SJCRH30 (cell line): ENCODE data around the gene APBB1. TPM values are rescaled to one million over a fixed set of nuclear protein-coding genes. Genes with fewer than 3 reads are reported as not detected.

ENCODE experiments used
- DNase-seq, 2 experiments: peaks; one replicate each; pipeline ENCODE4 v3.0.0-alpha.2; 2015 to 2020
- H3K27ac ChIP-seq: fragments of 250-450 bp; sonication (Bioruptor Pico); 2 replicates; pipeline ENCODE4 v1.5.1; 2020; ENCODE audit warnings: mild to moderate bottlenecking, moderate library complexity
- H3K27me3 ChIP-seq: fragments of 250-450 bp; sonication (Bioruptor Pico); 2 replicates; pipeline ENCODE4 v1.5.1; 2020; ENCODE audit warnings: mild to moderate bottlenecking, moderate library complexity
- H3K36me3 ChIP-seq: fragments of 250-450 bp; sonication (Bioruptor Pico); 2 replicates; pipeline ENCODE4 v1.5.1; 2020; ENCODE audit warnings: mild to moderate bottlenecking, moderate library complexity
- H3K4me1 ChIP-seq: fragments of 250-450 bp; sonication (Bioruptor Pico); 2 replicates; pipeline ENCODE4 v1.5.1; 2020; ENCODE audit warnings: mild to moderate bottlenecking, moderate library complexity
- H3K4me3 ChIP-seq: fragments of 250-450 bp; sonication (Bioruptor Pico); 2 replicates; pipeline ENCODE4 v1.5.1; 2020; ENCODE audit warnings: mild to moderate bottlenecking, moderate library complexity
- H3K9me3 ChIP-seq: fragments of 250-450 bp; sonication (Bioruptor Pico); replicated peaks from 2 replicates; pipeline ENCODE4 v1.5.1; 2020; ENCODE audit warnings: mild to moderate bottlenecking, moderate library complexity
- total RNA-seq: library from RNA; depleted of rRNA; stranded (reverse); fragments of >200 nt; shearing (Covaris generic); gene quantifications from 2 replicates; pipeline ENCODE4 v1.2.3, GENCODE V29; 2014; rRNA removed

The APBB1 gene
- total RNA-seq, 1 experiment from 2014 or later, result 19.6 TPM

- H3K36me3 ChIP-seq, result no peaks in the 10 kb centered on the region
- H3K27ac ChIP-seq, result no peak overlapping the region
- peak; percentile 68 to 72 for DNase-seq
- H3K27me3 ChIP-seq, result no peaks in the 10 kb centered on the region
- H3K9me3 ChIP-seq, result no peaks in the 10 kb centered on the region
- H3K4me3 ChIP-seq, result no peak overlapping the region
- H3K4me1 ChIP-seq, result peaks cover 26% of the 10 kb centered on the region
Measured at GRCh38 chr11:6357222-6357621, 61.7 kb downstream of the APBB1 start.

DNA sequence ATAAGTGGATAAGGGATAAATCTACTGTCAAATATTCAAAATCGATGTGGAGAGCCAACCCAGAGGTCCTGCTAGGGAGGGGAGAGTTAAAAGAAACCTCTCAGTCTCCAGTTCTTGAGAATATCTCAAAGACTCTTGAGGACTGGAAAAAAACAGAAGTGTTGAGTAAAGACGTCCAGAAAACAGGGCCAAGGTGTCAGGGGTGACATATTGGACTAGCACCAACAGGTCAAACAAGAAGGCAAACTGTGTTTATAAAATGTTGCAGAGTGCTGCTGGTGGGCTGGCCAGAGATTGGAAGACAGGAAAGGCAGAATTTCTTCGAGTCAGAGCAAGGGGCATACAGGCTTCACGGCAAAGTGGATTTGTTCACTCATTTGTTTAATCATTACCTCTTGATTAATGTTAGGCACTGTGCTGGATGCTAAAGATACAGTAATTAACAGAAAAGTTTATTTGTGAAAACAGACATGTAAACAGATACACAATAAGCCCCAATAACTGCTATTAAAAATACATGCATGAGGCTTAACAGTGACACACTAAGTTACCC, 62.3 kb downstream of the APBB1 start:
- DNase-seq, result no peak
- no peaks in the 10 kb centered on the region for H3K9me3 ChIP-seq
- no peak overlapping the region for H3K4me3 ChIP-seq
- H3K4me1 ChIP-seq, result peaks cover 26% of the 10 kb centered on the region
- H3K36me3 ChIP-seq, result no peaks in the 10 kb centered on the region
- H3K27me3 ChIP-seq, result no peaks in the 10 kb centered on the region
- no peak overlapping the region for H3K27ac ChIP-seq

- Histone ChIP-seq H3K36me3 (no peaks in the 10 kb centered on the region), H3K9me3 (no peaks in the 10 kb centered on the region), H3K4me1 (peaks cover 26% of the 10 kb centered on the region), H3K27me3 (no peaks in the 10 kb centered on the region), H3K4me3 (no peak overlapping the region), H3K27ac (peak overlapping the region; percentile 16; the same call in 1 of the 2 replicates)
- peak; percentile 20 to 48 for DNase-seq
Measured at GRCh38 chr11:6354651-6355485, 64.0 kb downstream of the APBB1 start.

- no peaks in the 10 kb centered on the region for H3K9me3 ChIP-seq
- no peak overlapping the region for H3K27ac ChIP-seq
- peaks cover 26% of the 10 kb centered on the region for H3K4me1 ChIP-seq
- peak; percentile 52 to 83 for DNase-seq
- H3K4me3 ChIP-seq, result no peak overlapping the region
- no peaks in the 10 kb centered on the region for H3K36me3 ChIP-seq
- no peaks in the 10 kb centered on the region for H3K27me3 ChIP-seq
Measured at GRCh38 chr11:6353367-6353987, 65.4 kb downstream of the APBB1 start.

DNA sequence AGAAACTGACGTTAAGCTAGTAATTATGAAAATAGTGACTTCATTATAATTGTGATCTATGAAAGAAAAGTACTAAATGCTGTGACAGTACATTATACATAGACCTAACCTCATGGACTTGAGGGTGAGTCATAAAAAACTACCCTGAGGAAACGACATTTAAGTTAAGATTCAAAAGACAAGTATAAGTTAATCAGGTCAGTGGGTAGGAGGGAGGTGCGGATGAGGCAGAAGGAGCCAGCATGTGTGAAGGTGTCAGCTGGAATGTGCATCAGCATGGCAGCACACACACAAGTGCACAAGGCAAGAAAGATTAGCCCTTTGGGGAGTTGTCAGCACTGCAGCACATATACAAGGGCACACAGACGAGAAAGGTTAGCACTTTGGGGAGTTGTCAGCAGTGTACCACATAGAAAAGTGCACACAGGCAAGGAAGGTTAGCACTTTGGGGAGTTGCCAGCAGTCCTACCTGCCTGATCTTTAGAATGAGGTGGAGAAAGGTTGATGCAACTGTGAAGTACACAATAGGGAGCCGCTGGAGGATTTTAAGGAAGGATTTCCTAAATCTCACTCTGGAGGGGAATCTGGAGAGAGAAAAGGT, 67.0 kb downstream of the APBB1 start:
- no peaks in the 10 kb centered on the region for H3K9me3 ChIP-seq
- DNase-seq, result peak in 1 of 2 experiments; percentile 14
- no peaks in the 10 kb centered on the region for H3K36me3 ChIP-seq
- no peak overlapping the region for H3K27ac ChIP-seq
- peaks cover 20% of the 10 kb centered on the region for H3K4me1 ChIP-seq
- H3K27me3 ChIP-seq, result no peaks in the 10 kb centered on the region
- no peak overlapping the region for H3K4me3 ChIP-seq

DNA sequence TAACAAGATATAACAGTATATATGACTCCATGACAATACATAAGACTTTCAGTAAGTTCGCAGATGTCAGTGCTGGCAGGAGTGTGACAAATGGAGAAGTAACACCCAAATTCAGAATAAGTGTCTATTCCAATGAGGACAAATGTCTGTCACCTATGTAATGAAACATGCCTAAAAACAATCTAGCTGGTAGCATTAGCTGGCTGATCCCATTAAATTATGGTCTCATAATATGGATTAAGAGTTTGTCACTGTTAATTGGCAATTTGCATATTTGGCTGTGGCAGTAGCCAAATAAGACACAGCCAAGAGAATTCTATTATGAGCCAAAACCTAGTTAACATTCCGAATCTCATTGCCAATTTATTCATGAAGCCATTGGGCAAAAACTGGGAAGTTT, 68.4 kb downstream of the APBB1 start:
- DNase-seq, result no peak
- Histone ChIP-seq H3K27ac (no peak overlapping the region), H3K4me3 (no peak overlapping the region), H3K36me3 (no peaks in the 10 kb centered on the region), H3K4me1 (peaks cover 15% of the 10 kb centered on the region; the same call in 1 of the 2 replicates), H3K9me3 (no peaks in the 10 kb centered on the region), H3K27me3 (no peaks in the 10 kb centered on the region)

- Histone ChIP-seq H3K4me3 (no peak overlapping the region), H3K4me1 (peaks cover 13% of the 10 kb centered on the region; the same call in 1 of the 2 replicates), H3K36me3 (no peaks in the 10 kb centered on the region), H3K27me3 (no peaks in the 10 kb centered on the region), H3K9me3 (no peaks in the 10 kb centered on the region), H3K27ac (no peak overlapping the region)
- DNase-seq, result no peak
Measured at GRCh38 chr11:6350043-6350442, 68.9 kb downstream of the APBB1 start.

GRCh38 chr11:6345366-6345765, 73.5 kb downstream of the APBB1 start:
- Histone ChIP-seq H3K4me1 (no peaks in the 10 kb centered on the region), H3K4me3 (no peak overlapping the region)
- DNase-seq, result no peak

More at GRCh38 chr11:6345366-6345765, 73.5 kb downstream of the APBB1 start:
- Histone ChIP-seq H3K27me3 (no peaks in the 10 kb centered on the region), H3K36me3 (no peaks in the 10 kb centered on the region), H3K27ac (no peak overlapping the region), H3K9me3 (no peaks in the 10 kb centered on the region)

Other genes starting within 250 kb of the APBB1 start
- not detected in 2 replicates for gene OR52B2, start 248.8 kb downstream of the APBB1 start, total RNA-seq
- gene OR52W1, start 219.9 kb downstream of the APBB1 start, total RNA-seq, result not detected in 2 replicates
- gene C11orf42, start 213.5 kb downstream of the APBB1 start, total RNA-seq, result not detected in 2 replicates
- gene FHIP1B, start 184.5 kb downstream of the APBB1 start, total RNA-seq, result 16.2 and 17.2 TPM in 2 replicates
- gene CNGA4, start 180.0 kb downstream of the APBB1 start, total RNA-seq, result not detected in 2 replicates
- gene CCKBR, start 159.3 kb downstream of the APBB1 start, total RNA-seq, result 0.24 TPM in 1 of 2 replicates, not detected in the other
- gene CAVIN3, start 98.6 kb downstream of the APBB1 start, total RNA-seq, result not detected in 2 replicates
- 12.0 and 13.0 TPM in 2 replicates for gene SMPD1, start 28.6 kb downstream of the APBB1 start, total RNA-seq
- not detected in 2 replicates for gene HPX, start 21.9 kb upstream of the APBB1 start, total RNA-seq
- gene TRIM3, start 54.8 kb upstream of the APBB1 start, total RNA-seq, result 10.0 and 15.6 TPM in 2 replicates
- gene ARFIP2, start 62.2 kb upstream of the APBB1 start, total RNA-seq, result 39.5 and 40.1 TPM in 2 replicates
- gene TIMM10B, start 62.4 kb upstream of the APBB1 start, total RNA-seq, result 40.9 and 41.1 TPM in 2 replicates
- gene DNHD1, start 78.2 kb upstream of the APBB1 start, total RNA-seq, result 3.5 and 4.7 TPM in 2 replicates
- 15.8 and 15.9 TPM in 2 replicates for gene RRP8, start 184.5 kb upstream of the APBB1 start, total RNA-seq
- gene ILK, start 184.7 kb upstream of the APBB1 start, total RNA-seq, result 73.7 and 81.4 TPM in 2 replicates
- 68.1 and 82.0 TPM in 2 replicates for gene TAF10, start 193.1 kb upstream of the APBB1 start, total RNA-seq
- 8.1 and 8.7 TPM in 2 replicates for gene TPP1, start 200.3 kb upstream of the APBB1 start, total RNA-seq
- 9.5 and 9.6 TPM in 2 replicates for gene DCHS1, start 236.7 kb upstream of the APBB1 start, total RNA-seq